GM18499 (cell line): Measurements from ENCODE around the gene IGF2BP2.
"Not testable (repeated sequence)": the region's sequence is repeated elsewhere in the genome, so short reads cannot be mapped to it uniquely, and the experiment has no call there.

Source experiments
- ATAC-seq: cut with Tn5 transposase; IDR thresholded peaks from one replicate; pipeline ENCODE4 v1.9.1; 2021; ENCODE audit warnings: moderate number of reproducible peaks; ENCODE audit not compliant: insufficient read depth, unreplicated experiment

Gene IGF2BP2

GRCh38 chr3:185825006-185825638 lies at the start of gene IGF2BP2:
Gene IGF2BP2, minus strand, starts transcription at chr3:185825042. Its CDS starts 82 bp downstream, at chr3:185824960.
- no peak for ATAC-seq

- no peak for ATAC-seq
These were observed 49.3 kb upstream of the IGF2BP2 start for GRCh38 chr3:185874119-185874518.

- no peak for ATAC-seq
These were observed 42.8 kb upstream of the IGF2BP2 start for GRCh38 chr3:185867650-185868049.

- ATAC-seq, result no peak
These were observed 42.2 kb upstream of the IGF2BP2 start for GRCh38 chr3:185866995-185867394.

- no peak for ATAC-seq
These were observed 41.7 kb upstream of the IGF2BP2 start for GRCh38 chr3:185866555-185866954.

- no peak for ATAC-seq
These were observed 40.4 kb upstream of the IGF2BP2 start for GRCh38 chr3:185865247-185865646.

GRCh38 chr3:185864767-185865166 lies 39.9 kb upstream of the IGF2BP2 start:
- no peak for ATAC-seq

GRCh38 chr3:185862920-185863319 lies 38.1 kb upstream of the IGF2BP2 start:
- no peak for ATAC-seq

DNA sequence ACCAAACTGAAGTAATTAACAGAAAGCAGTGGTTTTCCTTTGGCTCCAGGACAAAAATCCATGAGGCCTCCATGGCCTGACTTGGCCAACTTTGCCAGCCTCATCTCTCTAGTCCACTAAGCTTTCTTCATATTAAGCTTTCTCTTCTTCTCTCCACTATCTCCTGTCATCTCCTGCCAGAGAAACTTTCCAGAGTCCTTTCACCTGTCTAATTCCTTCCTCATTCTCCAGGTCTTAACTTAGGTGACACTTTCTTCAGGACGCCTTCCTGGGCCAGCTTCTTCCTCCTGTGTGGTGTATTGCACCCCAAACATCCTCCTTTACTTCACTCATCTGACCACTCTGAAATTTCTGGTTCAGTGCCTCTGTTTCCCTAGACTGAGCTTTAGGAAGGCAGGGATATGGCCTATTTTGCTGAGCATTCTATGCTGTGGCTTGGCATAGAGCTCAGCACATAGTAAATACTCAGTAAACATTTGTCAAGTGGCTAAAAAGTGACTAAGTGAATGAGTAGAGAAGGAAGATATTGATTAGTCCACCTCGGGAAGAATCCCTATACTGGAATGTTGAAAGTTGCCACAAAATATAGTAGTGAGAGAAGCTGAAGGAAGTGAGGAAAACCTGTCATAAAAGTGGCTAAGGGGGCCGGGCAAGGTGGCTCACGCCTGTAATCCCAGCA lies 34.6 kb upstream of the IGF2BP2 start:
- ATAC-seq, result no peak

- no peak for ATAC-seq
These were observed 33.8 kb upstream of the IGF2BP2 start for GRCh38 chr3:185858502-185859225.

DNA sequence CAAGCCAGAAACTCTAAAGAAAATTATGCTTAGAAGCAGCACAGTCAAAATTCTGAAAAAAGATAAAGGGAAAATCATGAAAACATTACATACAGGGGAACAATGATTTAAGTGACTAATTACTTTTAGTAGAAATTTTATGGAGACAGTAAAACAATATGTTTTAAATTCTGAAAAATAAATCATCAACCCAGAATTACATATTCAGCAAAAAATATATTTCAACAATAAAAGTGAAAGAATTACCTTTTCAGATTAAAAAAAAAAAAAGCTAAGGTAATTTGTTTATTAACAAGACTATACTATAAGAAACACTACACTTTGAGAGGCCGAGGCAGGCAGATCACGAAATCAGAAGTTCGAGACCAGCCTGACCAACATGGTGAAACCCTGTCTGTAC lies 32.4 kb upstream of the IGF2BP2 start:
- ATAC-seq, result no peak

- ATAC-seq, result no peak
These were observed 31.8 kb upstream of the IGF2BP2 start for GRCh38 chr3:185856652-185857051.

GRCh38 chr3:185853771-185854170 lies 28.9 kb upstream of the IGF2BP2 start:
- not testable (repeated sequence) for ATAC-seq

GRCh38 chr3:185852635-185853034 lies 27.8 kb upstream of the IGF2BP2 start:
- no peak for ATAC-seq

DNA sequence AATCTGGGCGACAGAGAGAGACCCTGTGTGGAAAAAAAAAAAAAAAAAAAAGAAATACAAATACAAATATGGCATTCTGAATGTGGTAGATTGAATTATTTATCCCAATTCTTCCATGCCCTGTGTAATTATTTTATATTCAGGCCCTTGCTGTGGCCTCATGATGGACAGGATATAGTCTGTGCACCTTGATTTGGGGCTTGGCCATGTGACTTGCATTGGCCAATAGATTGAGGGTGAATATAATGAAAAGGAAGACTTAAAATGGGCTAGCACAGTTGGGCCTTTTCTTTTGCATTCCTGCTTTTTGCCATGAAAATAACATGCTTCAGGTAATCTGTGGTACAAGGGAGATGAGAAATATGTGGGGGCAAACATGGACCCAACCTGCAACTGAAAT lies 27.1 kb upstream of the IGF2BP2 start:
- no peak for ATAC-seq

- no peak for ATAC-seq
These were observed 26.2 kb upstream of the IGF2BP2 start for GRCh38 chr3:185851046-185851445.

GRCh38 chr3:185847506-185847905 lies 22.7 kb upstream of the IGF2BP2 start:
- no peak for ATAC-seq

- ATAC-seq, result no peak
These were observed 21.2 kb upstream of the IGF2BP2 start for GRCh38 chr3:185846037-185846436.

DNA sequence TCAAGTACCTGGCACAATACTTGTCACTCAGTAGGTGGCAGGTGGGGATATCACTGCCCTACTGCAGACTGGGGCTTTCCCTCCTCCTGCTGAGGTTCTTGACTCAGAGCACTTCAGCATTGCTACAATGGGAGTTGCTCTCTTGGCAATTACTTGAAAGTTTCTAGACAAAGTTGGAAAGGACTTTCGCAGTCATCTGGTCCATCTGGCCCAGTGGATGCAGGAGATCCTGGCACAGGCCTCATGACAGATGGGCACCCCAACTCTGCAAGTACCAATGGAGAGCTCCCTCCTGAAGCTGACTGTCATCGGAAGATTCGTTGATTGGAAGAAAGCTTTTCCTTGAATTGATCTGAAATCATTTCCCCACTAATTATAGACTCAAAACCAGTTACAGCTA lies 19.2 kb upstream of the IGF2BP2 start:
- ATAC-seq, result no peak

GRCh38 chr3:185843635-185844034 lies 18.8 kb upstream of the IGF2BP2 start:
- no peak for ATAC-seq

GRCh38 chr3:185843126-185843525 lies 18.3 kb upstream of the IGF2BP2 start:
- ATAC-seq, result no peak
